ENCODE results near the gene PDE4D.

Gene PDE4D

DNA sequence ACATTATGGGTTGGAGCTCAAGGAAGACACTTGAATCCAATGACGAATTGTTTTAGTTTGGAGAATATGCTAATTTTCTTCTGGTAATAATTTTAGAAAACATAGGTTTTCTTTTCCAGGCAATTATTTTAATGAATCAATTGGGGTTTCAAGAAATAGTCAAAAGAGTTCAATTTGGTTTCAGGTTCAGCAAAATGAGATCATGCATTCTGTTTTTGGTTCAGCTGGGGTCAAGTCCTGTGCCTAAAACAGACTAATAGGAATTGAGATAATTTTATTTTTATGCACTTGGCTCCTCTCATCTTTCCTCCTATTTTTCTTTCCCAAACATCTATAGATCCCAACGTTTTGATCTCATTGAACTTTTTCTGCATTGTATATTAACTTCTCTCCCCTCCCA, 713.8 kb downstream of the PDE4D start:
- Histone ChIP-seq H3K9me3 (no peaks in the 10 kb centered on the region), H3K4me3 (no peak overlapping the region), H3K27me3 (no peaks in the 10 kb centered on the region), H3K9ac (no peak overlapping the region), H3K27ac (no peak overlapping the region), H3K36me3 (no peaks in the 10 kb centered on the region), H3K4me1 (peaks cover 19% of the 10 kb centered on the region), H3K4me2 (no peak overlapping the region), H4K20me1 (no peaks in the 10 kb centered on the region)
- TF ChIP-seq Cebpa-rat (IDR thresholded peaks at IDR 0.05): no peak

- Histone ChIP-seq H3K9ac (no peak overlapping the region), H3K9me3 (no peaks in the 10 kb centered on the region), H4K20me1 (no peaks in the 10 kb centered on the region), H3K36me3 (no peaks in the 10 kb centered on the region), H3K27me3 (no peaks in the 10 kb centered on the region), H3K27ac (no peak overlapping the region), H3K4me2 (peak overlapping the region; percentile 2; the same call in 1 of the 2 replicates), H3K4me1 (peaks cover 19% of the 10 kb centered on the region), H3K4me3 (no peak overlapping the region)
- TF ChIP-seq Cebpa-rat (IDR thresholded peaks at IDR 0.05): no peak
Observed at GRCh38 chr5:59178482-59178881, 715.0 kb downstream of the PDE4D start.

GRCh38 chr5:59178071-59178470, 715.5 kb downstream of the PDE4D start:
- Histone ChIP-seq H3K4me2 (peak overlapping the region; percentile 2; the same call in 1 of the 2 replicates), H3K9me3 (no peaks in the 10 kb centered on the region), H3K4me3 (no peak overlapping the region), H3K36me3 (no peaks in the 10 kb centered on the region), H3K27me3 (no peaks in the 10 kb centered on the region), H3K9ac (no peak overlapping the region), H3K27ac (no peak overlapping the region), H3K4me1 (peaks cover 19% of the 10 kb centered on the region), H4K20me1 (no peaks in the 10 kb centered on the region)
- no peak for TF ChIP-seq Cebpa-rat (IDR thresholded peaks at IDR 0.05)

DNA sequence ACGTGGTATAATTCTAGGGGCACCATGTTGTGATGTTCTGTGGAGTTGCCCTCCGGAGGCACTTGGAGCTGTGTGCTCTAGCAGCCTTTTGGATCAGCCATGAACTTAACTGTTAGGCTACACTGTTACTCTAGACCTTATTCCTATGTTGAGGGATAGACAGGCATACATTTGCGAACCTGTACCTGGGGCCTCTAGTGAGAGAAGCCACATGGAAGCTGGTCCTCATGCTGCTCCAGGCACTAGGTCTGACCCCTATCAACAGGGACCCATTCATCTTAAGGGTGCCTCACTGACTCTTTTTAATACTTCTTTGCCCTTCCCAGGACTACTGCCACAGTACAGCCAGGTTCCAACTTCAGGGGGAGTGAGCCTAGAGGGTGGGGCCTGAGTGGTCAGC, 715.9 kb downstream of the PDE4D start:
- no peaks in the 10 kb centered on the region for H4K20me1 ChIP-seq
- H3K36me3 ChIP-seq: no peaks in the 10 kb centered on the region
- no peak for TF ChIP-seq Cebpa-rat (IDR thresholded peaks at IDR 0.05)
- peak overlapping the region; percentile 2; the same call in 1 of the 2 replicates for H3K4me2 ChIP-seq
- H3K27me3 ChIP-seq: no peaks in the 10 kb centered on the region
- H3K9me3 ChIP-seq: no peaks in the 10 kb centered on the region
- peaks cover 19% of the 10 kb centered on the region for H3K4me1 ChIP-seq
- H3K9ac ChIP-seq: no peak overlapping the region
- no peak overlapping the region for H3K27ac ChIP-seq
- no peak overlapping the region for H3K4me3 ChIP-seq

DNA sequence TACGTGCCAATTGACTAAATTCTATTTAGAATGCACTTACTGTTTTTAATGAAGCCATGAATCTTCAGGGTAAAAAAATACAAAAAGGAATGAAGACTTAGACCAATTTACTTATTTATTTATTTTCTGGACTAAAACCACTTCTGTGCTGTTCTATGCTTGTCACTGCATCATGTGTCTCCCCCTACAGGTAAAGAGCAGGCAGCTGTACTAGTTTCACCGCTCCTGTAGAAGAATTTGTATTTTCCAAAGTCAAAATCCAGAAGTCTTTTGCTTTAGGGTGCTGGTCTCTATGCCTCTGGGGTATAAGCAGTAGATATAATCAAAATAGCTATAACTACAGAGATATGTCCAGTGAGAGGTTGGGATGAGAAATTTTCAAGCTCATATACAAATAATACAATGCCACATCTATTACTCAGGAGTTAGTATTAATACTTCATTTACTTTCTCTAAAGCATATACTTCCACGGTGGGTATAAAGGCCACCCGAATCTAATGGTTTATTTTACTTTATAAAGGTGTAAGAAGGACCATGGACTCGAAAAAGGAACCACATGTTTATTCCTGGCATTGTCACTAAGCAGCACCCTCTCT, 719.2 kb downstream of the PDE4D start:
- H3K36me3 ChIP-seq: no peaks in the 10 kb centered on the region
- H3K4me2 ChIP-seq: no peak overlapping the region
- H3K9ac ChIP-seq: no peak overlapping the region

GRCh38 chr5:59173578-59173977, 719.9 kb downstream of the PDE4D start:
- TF ChIP-seq Cebpa-rat (IDR thresholded peaks at IDR 0.05): no peak
- Histone ChIP-seq H3K4me1 (peaks cover 10% of the 10 kb centered on the region; the same call in 1 of the 2 replicates), H3K27me3 (no peaks in the 10 kb centered on the region), H3K9ac (no peak overlapping the region), H4K20me1 (no peaks in the 10 kb centered on the region), H3K4me2 (no peak overlapping the region), H3K27ac (no peak overlapping the region), H3K4me3 (no peak overlapping the region), H3K36me3 (no peaks in the 10 kb centered on the region), H3K9me3 (no peaks in the 10 kb centered on the region)

More for the DNA sequence above, 719.2 kb downstream of the PDE4D start:
- H4K20me1 ChIP-seq: no peaks in the 10 kb centered on the region
- H3K4me1 ChIP-seq: peaks cover 13% of the 10 kb centered on the region; the same call in 1 of the 2 replicates
- H3K9me3 ChIP-seq: no peaks in the 10 kb centered on the region
- no peaks in the 10 kb centered on the region for H3K27me3 ChIP-seq
- no peak for TF ChIP-seq Cebpa-rat (IDR thresholded peaks at IDR 0.05)
- no peak overlapping the region for H3K27ac ChIP-seq
- no peak overlapping the region for H3K4me3 ChIP-seq

DNA sequence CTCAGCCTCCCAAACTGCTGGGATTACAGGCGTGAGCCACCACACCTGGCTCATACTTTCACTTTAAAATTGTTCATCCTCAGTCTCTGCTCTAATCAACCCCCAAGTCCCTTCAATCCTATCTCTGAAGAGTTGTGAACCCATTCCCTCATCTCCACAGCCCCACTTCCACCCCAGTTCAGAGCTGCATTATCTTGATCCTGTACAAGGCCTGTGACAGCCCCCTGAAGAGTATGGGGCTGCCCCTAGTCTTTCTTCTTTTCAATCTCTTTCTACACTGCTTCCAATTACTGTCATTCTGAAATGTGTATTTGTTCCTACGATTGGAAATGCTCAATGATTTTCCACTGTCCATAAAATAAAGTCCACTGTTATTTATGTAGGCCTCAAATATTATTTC, 722.4 kb downstream of the PDE4D start:
- Histone ChIP-seq H3K4me1 (no peaks in the 10 kb centered on the region), H3K4me2 (no peak overlapping the region), H4K20me1 (no peaks in the 10 kb centered on the region)

GRCh38 chr5:59169768-59170150, 723.8 kb downstream of the PDE4D start:
- Histone ChIP-seq H4K20me1 (no peaks in the 10 kb centered on the region), H3K4me2 (no peak overlapping the region), H3K36me3 (no peaks in the 10 kb centered on the region), H3K27me3 (no peaks in the 10 kb centered on the region), H3K9ac (no peak overlapping the region), H3K4me3 (no peak overlapping the region), H3K9me3 (no peaks in the 10 kb centered on the region), H3K27ac (no peak overlapping the region), H3K4me1 (no peaks in the 10 kb centered on the region)
- TF ChIP-seq Cebpa-rat (IDR thresholded peaks at IDR 0.05): no peak

More for the DNA sequence above, 722.4 kb downstream of the PDE4D start:
- no peaks in the 10 kb centered on the region for H3K9me3 ChIP-seq
- no peak overlapping the region for H3K27ac ChIP-seq
- H3K36me3 ChIP-seq: no peaks in the 10 kb centered on the region
- no peaks in the 10 kb centered on the region for H3K27me3 ChIP-seq
- H3K4me3 ChIP-seq: no peak overlapping the region
- no peak for TF ChIP-seq Cebpa-rat (IDR thresholded peaks at IDR 0.05)
- H3K9ac ChIP-seq: no peak overlapping the region

DNA sequence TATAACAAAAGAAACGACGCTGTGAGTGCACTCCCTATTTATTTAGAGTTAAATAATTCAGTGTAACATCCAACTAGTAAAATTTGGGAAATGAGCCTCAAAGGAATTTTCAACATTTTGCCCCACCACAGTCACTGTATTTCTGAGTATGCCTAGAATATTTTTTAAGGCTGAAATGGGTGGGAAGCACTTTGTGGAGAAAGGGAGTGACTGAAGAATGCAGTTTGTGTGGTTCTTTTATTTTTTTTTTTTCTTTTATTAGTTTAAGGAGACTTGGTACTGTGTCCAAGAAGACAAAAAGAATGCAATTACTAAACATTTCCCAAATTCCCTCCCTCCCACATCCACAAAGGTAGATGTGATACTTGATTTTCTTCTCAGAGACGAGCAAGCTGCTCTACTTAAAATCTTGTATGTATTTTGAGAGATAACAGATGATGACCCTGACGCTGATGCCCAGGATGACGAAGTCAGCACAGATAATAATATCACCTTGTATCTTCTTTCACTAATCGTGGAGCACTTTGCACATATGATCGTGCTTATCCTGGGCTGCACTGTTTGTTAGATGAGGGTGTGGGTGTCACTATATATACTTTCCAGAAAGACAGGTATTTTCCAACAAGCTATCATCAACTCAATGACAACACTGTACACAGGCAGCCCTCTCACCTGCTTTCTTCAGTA, 724.3 kb downstream of the PDE4D start:
- H3K4me1 ChIP-seq: no peaks in the 10 kb centered on the region

GRCh38 chr5:59168067-59168466, 725.5 kb downstream of the PDE4D start:
- no peaks in the 10 kb centered on the region for H3K36me3 ChIP-seq
- H3K27ac ChIP-seq: no peak overlapping the region
- no peak overlapping the region for H3K4me3 ChIP-seq
- no peak for TF ChIP-seq Cebpa-rat (IDR thresholded peaks at IDR 0.05)
- no peak overlapping the region for H3K4me2 ChIP-seq
- H4K20me1 ChIP-seq: no peaks in the 10 kb centered on the region
- no peaks in the 10 kb centered on the region for H3K4me1 ChIP-seq
- no peaks in the 10 kb centered on the region for H3K27me3 ChIP-seq
- no peaks in the 10 kb centered on the region for H3K9me3 ChIP-seq
- H3K9ac ChIP-seq: no peak overlapping the region

More for the DNA sequence above, 724.3 kb downstream of the PDE4D start:
- Histone ChIP-seq H4K20me1 (no peaks in the 10 kb centered on the region), H3K36me3 (no peaks in the 10 kb centered on the region), H3K4me3 (no peak overlapping the region), H3K9me3 (no peaks in the 10 kb centered on the region), H3K4me2 (no peak overlapping the region), H3K27me3 (no peaks in the 10 kb centered on the region), H3K9ac (no peak overlapping the region), H3K27ac (no peak overlapping the region)
- TF ChIP-seq Cebpa-rat (IDR thresholded peaks at IDR 0.05): no peak
